Hypothalamus (tissue), 51 donors: ENCODE measurements around the gene CASTOR2.
"Not testable (repeated sequence)": the region's sequence is repeated elsewhere in the genome, so short reads cannot be mapped to it uniquely, and the experiment has no call there.

Source experiments
- DNase-seq, 51 donors: peaks; one replicate each; lab custom pipeline; 2025; lab: John Stamatoyannopoulos, UW

Gene CASTOR2

GRCh38 chr7:74964511-74965119, at the start of gene CASTOR2:
Gene CASTOR2 (plus strand): TSS chr7:74964705. CDS start chr7:74964986, 281 bp downstream.
- peak in 48 of 51 donors; percentile 0 to 87 (median 50) for DNase-seq

- DNase-seq: not testable (repeated sequence)
These were observed 42.1 kb upstream of the CASTOR2 start for GRCh38 chr7:74922321-74922890.

GRCh38 chr7:74923644-74924043, 40.9 kb upstream of the CASTOR2 start:
- DNase-seq: not testable (repeated sequence)

- not testable (repeated sequence) for DNase-seq
These were observed 37.5 kb upstream of the CASTOR2 start for GRCh38 chr7:74926968-74927367.

GRCh38 chr7:74931563-74932328, 32.8 kb upstream of the CASTOR2 start:
- not testable (repeated sequence) for DNase-seq

- not testable (repeated sequence) for DNase-seq
These were observed 25.1 kb upstream of the CASTOR2 start for GRCh38 chr7:74939429-74939828.

- DNase-seq: not testable (repeated sequence)
These were observed 23.0 kb upstream of the CASTOR2 start for GRCh38 chr7:74941302-74942069.

- not testable (repeated sequence) for DNase-seq
These were observed 20.6 kb upstream of the CASTOR2 start for GRCh38 chr7:74943923-74944322.

GRCh38 chr7:74947741-74948140, 16.8 kb upstream of the CASTOR2 start:
- not testable (repeated sequence) for DNase-seq

GRCh38 chr7:74953774-74954173, 10.7 kb upstream of the CASTOR2 start:
- DNase-seq: not testable (repeated sequence)

GRCh38 chr7:74958328-74958727, 6.2 kb upstream of the CASTOR2 start:
- DNase-seq: not testable (repeated sequence)

- DNase-seq: not testable (repeated sequence)
These were observed 598 bp upstream of the CASTOR2 start for GRCh38 chr7:74963704-74964510.

- not testable (repeated sequence) for DNase-seq
These were observed 1.8 kb downstream of the CASTOR2 start for GRCh38 chr7:74966208-74966854.

GRCh38 chr7:74966909-74967308, 2.4 kb downstream of the CASTOR2 start:
- DNase-seq: not testable (repeated sequence)

- DNase-seq: not testable (repeated sequence)
These were observed 6.9 kb downstream of the CASTOR2 start for GRCh38 chr7:74971431-74971830.

GRCh38 chr7:74972377-74972776, 7.9 kb downstream of the CASTOR2 start:
- DNase-seq: not testable (repeated sequence)

GRCh38 chr7:74975959-74976358, 11.5 kb downstream of the CASTOR2 start:
- DNase-seq: not testable (repeated sequence)

GRCh38 chr7:74977523-74977922, 13.0 kb downstream of the CASTOR2 start:
- not testable (repeated sequence) for DNase-seq

- not testable (repeated sequence) for DNase-seq
These were observed 23.9 kb downstream of the CASTOR2 start for GRCh38 chr7:74988436-74988835.
